Measurements from ENCODE around the gene CEP57L1. TPM values are rescaled to one million over a fixed set of nuclear protein-coding genes. Genes with fewer than 3 reads are reported as not detected.

CEP57L1 gene
- total RNA-seq, 2 experiments from 2014 or later: 17.1 to 22.5 TPM

DNA sequence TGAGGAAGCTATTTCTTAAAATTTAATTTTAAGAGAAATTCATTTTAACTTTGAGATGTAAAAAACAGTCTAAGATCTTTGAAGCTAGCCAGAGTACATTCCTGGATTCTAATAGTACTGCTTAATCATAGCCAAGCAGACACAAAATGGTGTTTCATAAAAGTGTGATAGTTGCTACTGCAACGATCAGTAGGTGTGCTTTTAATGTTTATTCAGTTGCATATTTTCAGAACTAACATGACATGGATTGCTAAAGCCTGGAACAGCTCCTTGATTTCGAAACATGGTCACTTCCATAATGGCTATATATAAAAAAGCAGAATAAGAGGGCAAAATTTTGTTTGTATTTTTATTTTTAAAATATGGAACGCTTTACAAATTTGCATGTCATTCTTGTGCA lies 36.2 kb upstream of the CEP57L1 start:
- H3K36me3 Mint-ChIP-seq (ENCODE audit: low read depth): peaks cover 1% of the 10 kb centered on the region
- H3K9me3 Mint-ChIP-seq: no peaks in the 10 kb centered on the region
- DNase-seq: no peak
- ChIA-PET POLR2A (interaction anchor here (0.6 kb wide), 1 partner anchor 103 kb away, joined by 3 read pairs; no protein-coding TSS in a partner anchor), CTCF (interaction anchor here (0.9 to 1.0 kb wide), 3 partner anchors 10 to 162 kb away, joined by 3 read pairs; no protein-coding TSS in a partner anchor)
- no peak overlapping the region for H3K4me3 Mint-ChIP-seq
- H3K4me1 Mint-ChIP-seq: peaks cover 24% of the 10 kb centered on the region
- H3K27ac Mint-ChIP-seq: no peak overlapping the region
- H3K27me3 Mint-ChIP-seq: no peaks in the 10 kb centered on the region

DNA sequence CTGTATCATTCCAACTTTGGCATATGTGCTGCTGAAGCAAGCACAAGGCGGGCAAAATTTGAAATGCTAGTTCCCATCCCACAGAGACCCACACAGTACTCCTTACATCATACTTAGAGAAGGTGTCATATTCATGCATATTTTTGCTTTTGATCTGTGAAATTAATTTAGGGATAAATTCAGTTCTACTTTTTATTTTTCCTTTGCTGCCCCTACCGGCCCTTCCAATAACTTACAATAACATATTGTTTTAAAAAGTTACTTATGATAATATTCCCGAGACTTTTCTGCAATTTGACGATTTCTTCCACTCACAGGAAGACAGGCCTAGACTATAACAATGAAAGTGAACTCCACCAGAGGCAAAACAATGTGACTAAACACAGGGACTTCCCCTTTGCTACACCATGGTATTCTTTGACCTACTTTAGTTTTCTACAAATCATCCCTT lies 35.7 kb upstream of the CEP57L1 start:
- H3K4me3 Mint-ChIP-seq: no peak overlapping the region
- ChIA-PET POLR2A (interaction anchor here (0.6 kb wide), 1 partner anchor 51 kb away, joined by 3 read pairs; no protein-coding TSS in a partner anchor), CTCF (interaction anchor here (0.9 to 1.0 kb wide), 3 partner anchors 10 to 163 kb away, joined by 3 read pairs; no protein-coding TSS in a partner anchor)
- DNase-seq: no peak
- H3K9me3 Mint-ChIP-seq: no peaks in the 10 kb centered on the region
- peaks cover 1% of the 10 kb centered on the region for H3K36me3 Mint-ChIP-seq (ENCODE audit: low read depth)
- peaks cover 24% of the 10 kb centered on the region for H3K4me1 Mint-ChIP-seq
- H3K27ac Mint-ChIP-seq: no peak overlapping the region
- no peaks in the 10 kb centered on the region for H3K27me3 Mint-ChIP-seq

DNA sequence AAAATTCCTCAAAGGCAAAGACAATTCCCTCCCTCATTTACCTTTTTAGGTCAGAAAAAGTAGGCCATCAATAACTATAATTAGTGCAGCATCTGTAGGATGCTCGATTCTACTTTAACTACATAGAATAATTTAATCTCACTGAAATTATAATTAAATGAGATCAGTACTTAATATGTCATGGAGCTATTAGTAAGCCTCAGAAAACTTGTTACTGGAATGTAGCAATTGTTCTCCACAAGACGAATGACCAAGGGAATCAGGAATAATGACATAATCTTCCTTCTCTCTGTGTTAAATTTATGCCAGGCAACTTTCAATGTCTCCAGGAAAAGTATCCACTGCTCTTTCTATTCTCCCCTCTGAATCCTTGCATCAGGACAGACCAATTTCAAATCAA lies 34.7 kb upstream of the CEP57L1 start:
- ChIA-PET POLR2A (no interaction called here), CTCF (no interaction called here)
- Mint-ChIP-seq H3K36me3 (ENCODE audit: low read depth) (peaks cover 1% of the 10 kb centered on the region), H3K4me3 (no peak overlapping the region), H3K27ac (no peak overlapping the region), H3K4me1 (peaks cover 24% of the 10 kb centered on the region), H3K9me3 (no peaks in the 10 kb centered on the region), H3K27me3 (no peaks in the 10 kb centered on the region)
- DNase-seq: no peak

DNA sequence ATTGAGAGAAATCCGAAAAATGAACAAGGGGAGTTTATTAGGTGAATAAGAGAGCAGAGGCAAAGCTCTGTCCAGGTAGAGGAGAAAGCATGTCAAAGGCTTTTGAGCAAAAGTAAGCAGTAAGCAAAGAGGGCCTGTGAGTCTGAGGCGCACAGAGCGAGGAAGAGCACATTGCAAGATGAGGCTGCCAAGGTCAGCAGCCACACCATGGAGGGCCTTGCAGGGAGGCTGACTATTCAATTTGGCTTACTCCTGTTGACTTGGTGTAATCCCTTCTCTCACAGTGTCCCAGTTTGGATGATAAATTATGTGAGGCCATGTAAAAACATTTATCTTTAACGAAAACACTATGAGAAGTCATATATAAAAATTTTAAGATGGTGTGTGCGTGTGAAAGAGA lies 33.1 kb upstream of the CEP57L1 start:
- POLR2A ChIA-PET: no interaction called here
- CTCF ChIA-PET: interaction anchor here (0.8 to 1.5 kb wide), 2 partner anchors 9 to 10 kb away, joined by 3 to 4 read pairs; no protein-coding TSS in a partner anchor
- H3K4me1 Mint-ChIP-seq: peaks cover 24% of the 10 kb centered on the region
- no peak overlapping the region for H3K4me3 Mint-ChIP-seq
- H3K9me3 Mint-ChIP-seq: no peaks in the 10 kb centered on the region
- H3K27me3 Mint-ChIP-seq: no peaks in the 10 kb centered on the region
- H3K27ac Mint-ChIP-seq: no peak overlapping the region
- DNase-seq: no peak
- peaks cover 1% of the 10 kb centered on the region for H3K36me3 Mint-ChIP-seq (ENCODE audit: low read depth)

DNA sequence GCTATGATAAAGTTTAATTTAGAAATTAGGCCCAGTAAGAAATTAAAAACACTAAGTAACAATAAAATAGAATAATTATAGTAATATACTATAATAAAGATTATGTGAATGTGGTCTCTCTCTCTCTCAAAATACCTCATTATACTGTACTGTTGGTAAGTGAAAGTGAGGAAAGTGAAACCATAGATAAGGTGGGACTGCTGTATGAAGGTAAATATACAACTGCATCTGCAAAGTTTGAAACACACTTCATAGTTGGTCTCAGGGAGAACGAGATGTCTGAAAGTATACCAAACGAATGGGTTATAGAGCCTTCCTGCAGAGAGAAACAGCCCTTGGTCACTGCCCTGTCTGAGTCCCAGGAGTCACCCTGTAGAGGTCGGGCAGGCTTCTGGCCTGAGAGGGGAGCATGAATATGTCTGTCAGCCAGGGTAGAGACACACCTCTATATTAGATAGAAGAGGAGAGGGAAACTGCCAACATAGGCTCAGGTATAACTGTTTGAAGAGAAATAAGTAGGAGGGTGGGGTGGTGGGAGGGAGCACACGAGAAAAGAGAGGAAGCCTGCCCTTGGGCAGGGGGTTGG lies 32.4 kb upstream of the CEP57L1 start:
- Mint-ChIP-seq H3K27me3 (no peaks in the 10 kb centered on the region), H3K9me3 (no peaks in the 10 kb centered on the region), H3K4me3 (no peak overlapping the region), H3K4me1 (peaks cover 24% of the 10 kb centered on the region), H3K27ac (no peak overlapping the region), H3K36me3 (ENCODE audit: low read depth) (peaks cover 1% of the 10 kb centered on the region)
- POLR2A ChIA-PET: no interaction called here
- CTCF ChIA-PET: interaction anchor here (1.5 kb wide), 1 partner anchor 8 kb away, joined by 4 read pairs; no protein-coding TSS in a partner anchor
- no peak for DNase-seq

DNA sequence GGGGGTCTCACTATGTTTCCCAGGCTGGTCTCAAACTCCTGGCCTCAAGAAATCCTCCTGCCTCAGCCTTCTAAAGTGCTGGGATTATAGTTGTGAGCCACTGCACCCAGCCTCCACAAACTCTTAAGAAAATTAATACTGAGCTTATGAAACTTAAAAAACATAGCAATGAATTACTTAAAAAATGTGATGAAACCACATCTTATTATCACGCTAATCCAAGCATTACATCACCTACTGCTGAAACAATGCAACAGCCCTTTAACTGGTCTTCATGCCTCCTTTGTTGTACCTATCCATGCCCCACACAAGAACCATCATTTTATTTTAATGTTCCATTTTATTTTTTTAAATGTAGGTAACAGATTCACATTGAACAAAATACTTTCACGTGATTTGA lies 25.6 kb upstream of the CEP57L1 start:
- POLR2A ChIA-PET: no interaction called here
- H3K36me3 Mint-ChIP-seq (ENCODE audit: low read depth): peaks cover 2% of the 10 kb centered on the region
- no peak overlapping the region for H3K4me3 Mint-ChIP-seq
- peaks cover 18% of the 10 kb centered on the region for H3K4me1 Mint-ChIP-seq
- DNase-seq: no peak
- no peak overlapping the region for H3K27ac Mint-ChIP-seq
- H3K27me3 Mint-ChIP-seq: peaks cover 3% of the 10 kb centered on the region
- no peaks in the 10 kb centered on the region for H3K9me3 Mint-ChIP-seq
- CTCF ChIA-PET: interaction anchor here (0.6 to 1.3 kb wide), 4 partner anchors 11 to 849 kb away, joined by 3 to 7 read pairs (median 3); partner anchors contain the start of gene SESN1

DNA sequence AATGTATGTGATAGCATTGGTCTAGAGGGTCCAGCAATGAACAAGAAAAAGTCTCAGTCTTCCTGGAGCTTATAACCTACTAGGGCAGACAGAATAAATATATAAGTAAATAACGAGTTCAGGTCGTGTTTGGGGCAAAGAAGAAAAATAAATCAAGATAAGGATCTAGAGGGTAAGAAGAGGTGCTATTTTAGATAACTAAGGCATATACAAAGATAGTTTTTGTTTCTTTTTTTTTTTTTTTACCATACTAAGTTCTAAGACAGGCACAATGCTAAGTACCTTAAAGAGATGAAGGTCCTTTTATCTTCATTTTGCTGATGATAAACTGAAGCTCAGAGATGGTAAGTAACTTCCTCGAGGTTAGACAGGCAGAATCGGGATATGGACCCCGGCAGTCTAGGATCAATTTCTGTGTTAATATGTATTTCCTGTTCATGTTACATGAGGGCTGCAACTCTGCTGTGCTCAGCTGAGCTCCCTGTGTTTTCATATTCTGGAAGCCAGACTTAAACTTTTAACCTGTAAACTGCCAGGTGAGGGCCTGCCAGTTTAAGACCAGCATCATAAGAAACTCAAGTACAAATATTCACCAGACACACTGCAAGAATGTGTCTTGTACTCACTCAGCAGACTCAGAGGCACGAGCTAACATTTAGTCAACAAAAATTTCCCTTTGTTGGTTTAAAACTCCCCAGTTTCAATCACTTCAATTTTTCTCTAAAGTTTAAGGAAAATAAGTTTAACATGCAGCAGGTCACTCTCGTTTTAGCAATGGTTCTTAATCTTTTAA lies 24.0 kb upstream of the CEP57L1 start:
- CTCF ChIA-PET: interaction anchor here (0.6 to 1.3 kb wide), 5 partner anchors 9 to 530 kb away, joined by 3 to 4 read pairs (median 3); partner anchors contain the start of gene FOXO3
- Mint-ChIP-seq H3K36me3 (ENCODE audit: low read depth) (peaks cover 2% of the 10 kb centered on the region), H3K27me3 (peaks cover 5% of the 10 kb centered on the region), H3K4me3 (peak overlapping the region; percentile 17), H3K4me1 (peaks cover 19% of the 10 kb centered on the region), H3K27ac (peak overlapping the region; percentile 48), H3K9me3 (no peaks in the 10 kb centered on the region)
- POLR2A ChIA-PET: no interaction called here
- DNase-seq: no peak

DNA sequence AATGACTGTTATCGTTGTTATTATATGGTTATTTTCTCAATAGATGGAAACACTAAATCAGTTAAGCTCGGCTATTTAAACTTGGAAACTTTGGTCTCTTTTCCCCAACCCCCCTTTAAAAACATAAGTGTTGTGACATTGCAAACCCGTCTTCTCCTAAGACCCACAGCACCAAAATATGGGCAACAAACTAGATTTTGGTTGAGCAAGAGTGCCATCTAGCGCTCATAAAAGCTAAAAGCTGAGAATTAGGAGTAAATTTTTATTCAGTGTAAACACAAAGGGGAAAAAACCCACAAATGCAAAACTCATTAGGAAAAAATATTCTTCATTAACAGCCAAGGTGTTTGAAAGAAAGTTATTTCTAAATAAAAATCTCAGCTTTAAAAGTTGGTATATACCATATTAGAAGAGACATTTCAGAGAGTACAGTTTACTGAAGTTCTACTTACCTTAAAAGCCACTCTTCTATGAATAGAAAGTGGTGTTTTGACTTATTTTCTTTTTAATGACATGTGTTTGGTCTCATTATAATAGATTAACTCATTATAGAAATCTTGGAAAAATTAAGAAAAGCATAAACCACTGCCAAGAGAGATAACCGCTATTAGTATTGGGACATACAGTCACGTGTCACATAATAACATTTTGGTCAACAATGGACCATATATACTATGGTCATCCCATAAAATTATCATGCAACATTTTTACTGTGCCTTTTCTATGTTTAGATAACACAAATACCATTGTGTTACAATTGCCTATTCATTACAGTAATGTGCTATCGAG lies 21.8 kb upstream of the CEP57L1 start:
- ChIA-PET POLR2A (no interaction called here), CTCF (interaction anchor here (0.6 to 2.4 kb wide), 12 partner anchors 15 to 531 kb away, joined by 3 to 7 read pairs (median 4); no protein-coding TSS in a partner anchor)
- H3K4me3 Mint-ChIP-seq: no peak overlapping the region
- peaks cover 21% of the 10 kb centered on the region for H3K4me1 Mint-ChIP-seq
- H3K9me3 Mint-ChIP-seq: no peaks in the 10 kb centered on the region
- DNase-seq: peak; percentile 74
- H3K27ac Mint-ChIP-seq: no peak overlapping the region
- H3K27me3 Mint-ChIP-seq: peaks cover 5% of the 10 kb centered on the region
- no peaks in the 10 kb centered on the region for H3K36me3 Mint-ChIP-seq (ENCODE audit: low read depth)

DNA sequence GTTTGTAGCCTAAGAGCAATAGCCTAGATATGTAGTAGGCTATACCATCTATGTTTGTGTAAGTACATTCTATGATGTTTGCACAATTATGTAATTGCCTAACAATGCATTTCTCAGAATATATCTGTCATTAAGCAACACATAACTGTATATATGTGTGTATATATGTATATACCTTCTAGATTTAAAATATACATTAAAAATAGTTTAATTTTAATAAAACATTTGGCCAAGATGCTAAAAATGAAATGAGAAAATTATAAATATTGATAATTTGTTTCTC lies 21.2 kb upstream of the CEP57L1 start:
- ChIA-PET POLR2A (no interaction called here), CTCF (interaction anchor here (0.9 to 2.4 kb wide), 5 partner anchors 38 to 528 kb away, joined by 3 to 7 read pairs (median 4); partner anchors contain the start of gene ARMC2)
- no peaks in the 10 kb centered on the region for H3K36me3 Mint-ChIP-seq (ENCODE audit: low read depth)
- H3K4me3 Mint-ChIP-seq: no peak overlapping the region
- no peak overlapping the region for H3K27ac Mint-ChIP-seq
- peaks cover 5% of the 10 kb centered on the region for H3K27me3 Mint-ChIP-seq
- no peaks in the 10 kb centered on the region for H3K9me3 Mint-ChIP-seq
- no peak for DNase-seq
- H3K4me1 Mint-ChIP-seq: peaks cover 21% of the 10 kb centered on the region

DNA sequence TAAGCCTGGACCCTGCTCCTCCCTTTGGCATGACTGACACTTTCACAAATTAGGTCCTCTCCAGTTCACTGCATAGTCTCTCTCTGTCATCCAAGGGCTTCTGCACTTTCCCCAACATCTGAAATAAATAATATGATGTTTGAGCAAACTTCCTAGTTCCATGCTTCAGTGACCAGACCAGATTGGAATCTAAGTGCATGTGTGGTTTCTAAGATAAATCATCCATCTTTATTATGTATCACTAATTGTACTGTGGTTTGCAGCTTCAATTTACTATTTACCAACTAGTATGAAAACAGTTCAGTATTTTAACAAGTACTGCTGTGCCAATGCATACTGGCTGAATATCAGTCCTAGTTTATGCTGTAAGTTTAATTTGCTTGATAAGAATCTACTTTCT lies 19.4 kb upstream of the CEP57L1 start:
- Mint-ChIP-seq H3K36me3 (ENCODE audit: low read depth) (no peaks in the 10 kb centered on the region), H3K9me3 (no peaks in the 10 kb centered on the region), H3K27me3 (peaks cover 7% of the 10 kb centered on the region), H3K4me3 (no peak overlapping the region), H3K27ac (no peak overlapping the region), H3K4me1 (peaks cover 17% of the 10 kb centered on the region)
- no peak for DNase-seq
- ChIA-PET CTCF (interaction anchor here (1.3 to 1.8 kb wide), 3 partner anchors 25 to 534 kb away, joined by 3 to 8 read pairs (median 4); partner anchors contain the start of gene ARMC2), POLR2A (interaction anchor here (0.5 kb wide), 1 partner anchor 169 kb away, joined by 3 read pairs; no protein-coding TSS in a partner anchor)

DNA sequence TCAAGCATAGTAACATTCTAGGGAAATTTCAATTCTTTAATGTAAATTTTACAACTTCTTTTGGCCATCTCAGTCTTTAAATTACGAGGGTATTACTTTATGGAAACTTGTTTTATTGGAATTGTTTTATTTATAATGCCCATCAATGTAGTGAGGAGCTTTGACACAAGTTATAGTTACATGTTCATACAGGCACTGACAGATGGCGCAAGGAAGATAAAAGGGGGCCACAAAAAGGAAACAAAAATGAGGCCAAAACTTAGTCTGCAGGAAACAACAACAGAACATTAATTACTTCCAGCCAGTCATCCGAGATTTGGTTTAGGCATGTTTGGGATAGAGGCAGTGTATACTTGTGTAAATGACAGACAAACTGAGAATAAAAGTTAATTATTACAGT lies 18.9 kb upstream of the CEP57L1 start:
- H3K9me3 Mint-ChIP-seq: no peaks in the 10 kb centered on the region
- POLR2A ChIA-PET: interaction anchor here (0.5 kb wide), 1 partner anchor 170 kb away, joined by 3 read pairs; no protein-coding TSS in a partner anchor
- H3K4me1 Mint-ChIP-seq: peaks cover 13% of the 10 kb centered on the region
- peaks cover 7% of the 10 kb centered on the region for H3K27me3 Mint-ChIP-seq
- CTCF ChIA-PET: interaction anchor here (1.5 kb wide), 1 partner anchor 228 kb away, joined by 4 read pairs; the partner anchor contains the start of gene ARMC2
- no peak for DNase-seq
- H3K36me3 Mint-ChIP-seq (ENCODE audit: low read depth): no peaks in the 10 kb centered on the region
- no peak overlapping the region for H3K4me3 Mint-ChIP-seq
- no peak overlapping the region for H3K27ac Mint-ChIP-seq

DNA sequence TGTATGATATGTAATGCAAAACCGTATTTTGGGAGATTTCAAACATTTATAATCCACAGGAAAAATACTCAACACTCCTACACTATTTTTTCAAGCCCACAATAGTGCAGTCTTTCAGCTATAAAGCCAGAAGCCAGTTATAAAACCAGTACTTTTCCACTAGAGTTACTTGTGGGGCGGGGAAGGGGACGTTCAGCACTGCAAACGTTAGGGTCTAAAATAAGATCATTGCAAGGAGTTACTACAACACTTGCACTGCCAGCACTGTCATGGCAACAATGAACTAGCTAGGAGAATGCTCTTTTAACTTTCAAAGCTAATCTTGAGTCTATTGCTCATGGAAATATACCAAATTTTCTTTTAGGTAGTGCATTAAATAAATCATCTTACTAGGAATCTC lies 15.3 kb upstream of the CEP57L1 start:
- POLR2A ChIA-PET: no interaction called here

More for the DNA sequence above, 15.3 kb upstream of the CEP57L1 start:
- Mint-ChIP-seq H3K27me3 (peaks cover 4% of the 10 kb centered on the region), H3K9me3 (no peaks in the 10 kb centered on the region), H3K4me3 (no peak overlapping the region), H3K4me1 (peaks cover 3% of the 10 kb centered on the region), H3K27ac (no peak overlapping the region), H3K36me3 (ENCODE audit: low read depth) (no peaks in the 10 kb centered on the region)
- no peak for DNase-seq
- CTCF ChIA-PET: interaction anchor here (0.6 to 1.0 kb wide), 3 partner anchors 23 to 371 kb away, joined by 3 to 5 read pairs (median 3); no protein-coding TSS in a partner anchor

Data from activated CD4-positive, alpha-beta T cell treated with anti-CD3 and anti-CD28 coated beads, Interleukin-2, amount 10 ng/mL, durations not matched to agents 7 days and 5 days (primary cell).